Measurements from ENCODE around the gene RER1.

GRCh38 chr1:2358651-2359640 lies 32.7 kb upstream of the RER1 start:
- TF ChIP-seq CTCF (IDR thresholded peaks at IDR 0.05; ENCODE audit: borderline replicate concordance, extremely low read depth, low read length, poor library complexity, severe bottlenecking) (no peak), EZH2 (IDR thresholded peaks at IDR 0.05; ENCODE audit: borderline replicate concordance, low read depth, low read length, severe bottlenecking) (no peak)
